Transverse colon (tissue), 4 donors: ENCODE data around the gene CYB561. TPM values are rescaled to one million over a fixed set of nuclear protein-coding genes. Genes with fewer than 3 reads are reported as not detected.

Experiments used
- DNase-seq: peaks from one replicate; pipeline ENCODE4 v3.0.0-alpha.2; 2019
- H3K27ac ChIP-seq, 4 donors: fragments of 200-600 bp; sonication (generic); 2 replicates each; pipeline ENCODE4 v1.5.1; 2016 to 2018; ENCODE audit warnings: inconsistent platforms in 4 of 4
- H3K27me3 ChIP-seq: fragments of 200-600 bp; sonication (generic); 2 replicates; pipeline ENCODE4 v1.5.1; 2017; ENCODE audit warnings: inconsistent platforms
- H3K36me3 ChIP-seq, 4 donors: fragments of 200-600 bp; sonication (generic); 2 replicates each; pipeline ENCODE4 v1.5.1; 2017 to 2019; ENCODE audit warnings: inconsistent platforms in 4 of 4
- H3K4me1 ChIP-seq, 4 donors: fragments of 200-600 bp; sonication (generic); 2 replicates each; pipeline ENCODE4 v1.5.1; 2017 to 2020; ENCODE audit warnings: inconsistent platforms in 4 of 4
- H3K4me3 ChIP-seq, 4 donors: fragments of 200-600 bp; sonication (generic); 1 replicate in 1 of 4; 2 replicates in 3 of 4; pipeline versions ENCODE4 v1.5.1 to v1.6.1; 2017 to 2019; ENCODE audit warnings: inconsistent platforms in 4 of 4
- H3K9me3 ChIP-seq, 2 donors: fragments of 200-600 bp; sonication (generic); 2 replicates each; pipeline ENCODE4 v1.5.1; 2017 to 2019; ENCODE audit warnings: inconsistent platforms in 2 of 2
- CTCF ChIP-seq, 5 experiments: fragments of 200-600 bp in 3 of 5; fragments of 450-650 bp in 2 of 5; sonication (generic) in 3 of 5; IDR thresholded peaks; 1 replicate in 2 of 5; 2 replicates in 3 of 5; pipeline ENCODE4 v1.5.1; 2016 to 2017; ENCODE audit warnings: antibody characterized with exemption in 5 of 5, inconsistent platforms in 3 of 5, mild to moderate bottlenecking in 2 of 5, moderate library complexity in 1 of 5
- EP300 ChIP-seq: sonication (generic); formaldehyde crosslinking; IDR thresholded peaks from one replicate; pipeline ENCODE4 v1.6.1; 2017; ENCODE audit warnings: antibody characterized with exemption, low read depth
- POLR2A ChIP-seq: fragments of 450-650 bp; IDR thresholded peaks from one replicate; pipeline ENCODE4 v1.6.1; 2016; ENCODE audit warnings: antibody characterized with exemption, mild to moderate bottlenecking, moderate library complexity
- POLR2AphosphoS5 ChIP-seq, 3 donors: sonication (generic); formaldehyde crosslinking; IDR thresholded peaks; one replicate each; pipeline ENCODE4 v1.6.1; 2016; ENCODE audit warnings: antibody characterized with exemption in 3 of 3
- WGBS, 2 donors: methylation state at CpG; one replicate each; pipeline ENCODE4 v1.1.5; 2018; ENCODE audit warnings: low coverage in 1 of 2; 5-methylcytosine and 5-hydroxymethylcytosine counted together
- in situ Hi-C, 4 donors: fragments of 200-750 bp; cut with MboI; loops; one replicate each; pipeline versions ENCODE4 v1.15.0 to v1.15.1; 2017; ENCODE audit warnings: low sequenced_read_pairs in 3 of 4, low pct_ligation_motif_present in 1 of 4, low pct_unique_long_range_greater_than_20kb in 1 of 4
- intact Hi-C: fragments of 100-400 bp; cut with DNase I; formaldehyde crosslinking; loops from one replicate; pipeline ENCODE4 v1.15.1; 2023; ENCODE audit warnings: low total_unique reads
- small RNA-seq, 4 donors: library from RNA; depleted of rRNA; stranded (forward); fragments of <200 nt; gene quantifications; one replicate each; pipeline ENCODE3, GENCODE V24; 2016
- total RNA-seq, 4 donors: library from RNA; depleted of rRNA; stranded (reverse); fragments of >200 nt; gene quantifications; one replicate each; pipeline ENCODE4 v1.1.0, GENCODE V29; 2016

Gene CYB561
- total RNA-seq, 4 donors from 2014 or later: 52.6 to 315 (median 68.5) TPM

GRCh38 chr17:63387656-63388340 lies 58.3 kb downstream of the CYB561 start:
- H3K27ac ChIP-seq: no peak overlapping the region
- no peak for DNase-seq
- TF ChIP-seq POLR2AphosphoS5 (IDR thresholded peaks at IDR 0.05): no peak
- no peak for TF ChIP-seq EP300
- TF ChIP-seq CTCF (IDR thresholded peaks at IDR 0.05): no peak
- no peak for TF ChIP-seq POLR2A
- WGBS, 2 donors: 88 to 91% methylated on average over 4 of the region's 4 CpGs
- H3K27me3 ChIP-seq: no peaks in the 10 kb centered on the region
- intact Hi-C loops: no loop called here
- no peak overlapping the region for H3K4me3 ChIP-seq
- no peaks in the 10 kb centered on the region for H3K4me1 ChIP-seq
- no peaks in the 10 kb centered on the region for H3K36me3 ChIP-seq
- in situ Hi-C loops: loop anchor here in 2 of 4 donors (25.0 kb wide), 1 partner anchor 300 kb away; no protein-coding TSS in a partner anchor
- H3K9me3 ChIP-seq: no peaks in the 10 kb centered on the region

GRCh38 chr17:63382826-63383225 lies 63.3 kb downstream of the CYB561 start:
- intact Hi-C loops (no loop called here), in situ Hi-C loops (loop anchor here in 2 of 4 donors (25.0 kb wide), 1 partner anchor 296 kb away; no protein-coding TSS in a partner anchor)
- DNase-seq: no peak
- Histone ChIP-seq H3K4me3 (no peak overlapping the region), H3K27ac (no peak overlapping the region), H3K27me3 (no peaks in the 10 kb centered on the region), H3K9me3 (no peaks in the 10 kb centered on the region), H3K36me3 (no peaks in the 10 kb centered on the region), H3K4me1 (no peaks in the 10 kb centered on the region)
- TF ChIP-seq EP300 (no peak), POLR2AphosphoS5 (IDR thresholded peaks at IDR 0.05) (no peak), POLR2A (no peak), CTCF (IDR thresholded peaks at IDR 0.05) (no peak)

Small RNAs within 50 kb of the gene (small RNA-seq; reads per million reads assigned to genes)
- gene AC005828.6: 0 reads per million in 4 donors

Other genes starting within 250 kb of the CYB561 start
- gene ACE, start 30.8 kb upstream of the CYB561 start, total RNA-seq: 10 to 100 TPM in 3 of 4 donors, 1 to 10 TPM in 1; 6.0 to 56.7 (median 28.0) TPM
- gene KCNH6, start 77.1 kb upstream of the CYB561 start, total RNA-seq: under 1 TPM in 2 of 4 donors, not detected in 2; 0.48 to 0.96 TPM
- gene DCAF7, start 104.2 kb upstream of the CYB561 start, total RNA-seq: 10 to 100 TPM; 29.2 to 42.9 (median 41.9) TPM
- 10 to 100 TPM in 3 of 4 donors, 1 to 10 TPM in 1; 4.6 to 79.7 (median 28.3) TPM for gene TACO1, start 154.6 kb upstream of the CYB561 start, total RNA-seq
- gene MAP3K3, start 176.1 kb upstream of the CYB561 start, total RNA-seq: 10 to 100 TPM; 15.7 to 32.1 (median 24.7) TPM